Glomerular visceral epithelial cell (primary cell): ENCODE measurements around the gene RNF38.
"Not testable (repeated sequence)": the region's sequence is repeated elsewhere in the genome, so short reads cannot be mapped to it uniquely, and the experiment has no call there.

Experiments
- DNase-seq: peaks from one replicate; pipeline ENCODE4 v3.0.0-alpha.2; 2016; ENCODE audit errors: extremely low spot score

RNF38 gene

DNA sequence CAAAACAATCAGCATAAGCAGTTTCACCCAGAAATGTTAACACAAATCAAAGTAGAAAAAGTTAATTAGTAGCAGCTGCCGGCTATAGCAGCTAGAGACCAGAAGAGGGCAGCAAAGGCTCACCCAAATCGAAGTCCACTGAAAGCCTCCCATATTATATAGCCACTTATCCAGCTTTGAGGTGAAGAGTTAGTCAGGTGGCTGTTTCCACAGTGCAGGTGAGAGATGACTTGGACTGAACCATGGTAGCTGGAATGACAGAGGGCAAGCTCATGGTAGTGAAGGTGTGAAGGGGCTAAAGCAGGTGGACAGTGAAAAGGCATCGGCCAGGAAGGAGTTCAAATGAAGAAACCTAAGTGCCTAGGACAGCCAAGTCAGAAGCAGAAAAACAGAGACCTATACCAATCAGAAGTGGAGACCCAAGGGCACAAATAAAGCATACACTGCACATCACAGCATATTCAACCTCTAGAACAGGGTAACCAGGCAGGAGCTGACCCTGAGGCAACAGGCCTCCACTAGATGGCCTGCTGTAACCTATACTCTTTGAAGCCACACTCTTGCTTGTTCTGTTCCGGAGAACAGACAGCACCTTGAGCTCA lies 7.2 kb upstream of the RNF38 start:
- DNase-seq: peak; percentile 71

DNA sequence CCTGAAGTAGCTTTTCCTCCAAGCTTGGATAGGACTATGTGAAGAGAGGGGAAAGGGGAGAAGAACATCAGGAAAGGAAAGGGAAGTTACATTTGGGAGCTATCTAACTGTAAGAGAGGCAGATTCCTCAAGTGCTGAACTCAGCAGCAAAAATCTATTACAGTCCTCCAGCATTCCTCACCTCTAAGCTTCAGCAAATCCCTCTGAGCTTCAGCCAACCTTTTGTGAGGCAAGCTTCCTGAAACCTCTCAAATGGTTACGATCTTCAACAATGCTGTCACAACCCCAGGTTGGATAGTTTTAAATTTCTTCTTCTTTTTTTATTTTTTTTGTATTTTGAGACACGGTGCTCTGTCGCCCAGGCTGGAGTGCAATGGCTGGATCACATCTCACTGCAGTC lies 2.5 kb upstream of the RNF38 start:
- no peak for DNase-seq

DNA sequence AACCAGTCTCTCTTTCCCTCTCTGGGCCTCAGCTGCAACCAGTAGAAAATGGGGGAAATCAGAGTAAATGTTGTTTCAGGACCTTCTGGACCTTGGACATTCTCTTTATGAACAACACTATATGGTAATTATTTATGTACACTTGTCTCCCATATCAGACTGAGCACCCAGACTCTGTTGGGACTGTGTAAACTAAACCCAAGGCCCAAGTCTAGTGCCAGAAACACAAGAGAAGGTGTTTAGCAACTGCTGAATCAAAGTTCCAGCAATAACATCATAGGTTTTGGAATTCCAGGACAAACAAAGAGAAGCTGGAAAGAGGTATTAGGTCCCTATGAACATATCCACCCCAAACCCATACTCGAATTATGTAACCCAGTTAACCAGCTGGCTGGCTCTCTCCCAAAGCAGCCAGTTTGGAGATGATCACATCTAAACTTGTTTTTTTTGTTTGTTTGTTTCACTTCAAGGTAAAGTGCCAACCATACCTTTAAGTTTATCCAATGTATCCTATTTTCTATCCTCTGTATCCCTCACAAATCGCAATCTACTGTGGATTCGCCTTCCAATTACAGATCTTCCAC lies 1.9 kb upstream of the RNF38 start:
- DNase-seq: no peak

DNA sequence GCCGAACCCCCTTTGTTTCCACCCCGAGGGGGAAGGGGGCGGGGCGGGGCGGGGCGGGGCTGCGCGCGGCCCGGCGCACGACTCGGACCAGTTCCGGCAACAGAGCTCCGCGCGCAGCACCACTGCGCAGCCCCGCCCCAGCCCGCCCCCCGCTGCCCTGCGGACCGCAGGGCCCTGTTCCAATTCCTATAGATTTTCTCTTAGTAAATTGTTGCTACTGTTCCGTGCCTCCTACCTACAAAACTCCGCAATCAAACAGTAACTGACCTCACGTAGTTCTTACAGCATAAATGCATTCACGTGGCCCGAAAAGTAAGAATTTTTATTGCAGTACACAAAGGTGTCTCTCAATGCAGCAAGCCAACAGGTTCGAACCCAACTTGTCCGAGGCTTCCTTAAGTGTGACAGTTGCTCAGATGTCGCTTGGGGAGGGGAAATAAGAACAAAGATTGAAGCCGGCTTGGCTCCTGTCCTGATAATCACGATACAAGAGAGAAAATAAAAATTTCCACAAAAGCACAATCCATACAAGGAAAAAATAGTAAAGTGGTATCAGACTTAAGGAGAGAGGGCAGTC lies 1.2 kb upstream of the RNF38 start:
- no peak for DNase-seq

DNA sequence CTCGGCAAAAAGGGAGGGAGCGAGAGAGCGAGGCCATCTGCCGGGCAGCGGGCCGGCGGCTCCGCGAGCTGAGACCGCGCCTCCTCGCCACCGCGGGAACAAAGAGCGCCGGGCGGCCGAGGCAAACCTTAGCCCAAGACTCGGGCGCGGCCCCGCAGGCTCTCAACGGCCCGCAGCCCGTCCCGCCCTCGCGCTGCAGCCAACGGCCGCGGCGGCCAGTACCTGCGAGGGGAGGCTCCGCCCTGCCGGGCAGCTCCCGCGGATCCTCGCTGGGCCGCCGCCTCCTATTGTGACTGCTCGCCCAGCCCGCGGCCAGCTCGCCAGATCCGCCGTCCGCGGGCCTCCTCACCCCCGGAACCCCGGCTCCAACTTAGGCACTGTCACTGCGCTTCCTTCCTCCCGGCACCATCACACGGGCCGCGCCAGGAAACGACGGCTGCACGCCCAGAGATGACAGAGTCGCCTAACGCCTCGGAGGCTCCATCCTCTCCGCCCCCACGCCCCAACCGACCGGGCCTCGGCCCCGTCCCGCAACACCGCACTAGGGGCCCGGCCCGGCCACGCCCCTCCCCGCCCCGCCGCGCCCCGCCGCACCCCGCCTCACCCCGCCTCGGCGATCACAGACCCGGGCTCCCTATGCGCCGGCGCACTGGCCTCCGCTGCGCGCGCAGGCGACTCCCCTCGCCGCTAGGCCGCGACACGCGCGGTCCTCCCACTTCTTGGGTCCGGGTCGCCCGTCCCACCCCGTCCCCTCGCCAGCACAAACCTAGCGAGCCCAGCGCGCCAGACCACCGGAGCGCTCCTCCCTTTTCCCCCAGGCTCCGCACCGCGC lies 479 bp upstream of the RNF38 start:
- DNase-seq: peak; percentile 93

DNA sequence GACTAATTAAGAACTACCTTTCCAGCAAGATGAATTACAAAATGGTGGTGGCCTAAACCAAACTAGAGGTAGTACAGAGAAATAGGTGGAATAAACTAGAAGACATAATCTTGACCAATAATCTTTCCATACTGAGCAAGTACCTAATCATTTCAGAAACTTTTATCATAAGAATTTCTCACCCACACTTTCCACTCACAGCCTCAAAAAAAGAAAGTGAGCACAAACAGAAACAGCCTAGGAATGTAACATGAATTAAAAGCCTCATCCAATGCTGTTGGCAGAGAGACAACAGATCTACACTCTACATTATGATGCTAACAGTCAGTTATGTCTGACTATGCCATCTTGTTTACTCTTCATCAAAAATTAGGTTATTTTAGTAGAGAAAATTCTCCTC lies 1.3 kb downstream of the RNF38 start:
- DNase-seq: peak; percentile 9

DNA sequence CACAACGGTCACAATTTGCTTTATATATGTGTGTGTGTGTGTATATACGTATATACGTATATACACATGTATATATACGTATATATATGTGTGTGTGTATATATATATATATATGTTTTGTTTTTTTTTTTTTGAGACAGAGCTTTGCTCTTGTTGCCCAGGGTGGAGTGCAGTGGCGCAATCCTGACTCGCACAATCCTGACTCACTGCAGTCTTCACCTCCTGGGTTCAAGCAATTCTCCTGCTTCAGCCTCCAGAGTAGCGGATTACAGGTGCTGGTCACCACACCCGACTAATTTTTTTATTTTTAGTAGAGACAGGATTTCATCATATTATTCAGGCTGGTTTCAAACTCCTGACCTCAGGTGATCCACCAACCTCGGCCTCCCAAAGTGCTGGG lies 3.1 kb downstream of the RNF38 start:
- no peak for DNase-seq

DNA sequence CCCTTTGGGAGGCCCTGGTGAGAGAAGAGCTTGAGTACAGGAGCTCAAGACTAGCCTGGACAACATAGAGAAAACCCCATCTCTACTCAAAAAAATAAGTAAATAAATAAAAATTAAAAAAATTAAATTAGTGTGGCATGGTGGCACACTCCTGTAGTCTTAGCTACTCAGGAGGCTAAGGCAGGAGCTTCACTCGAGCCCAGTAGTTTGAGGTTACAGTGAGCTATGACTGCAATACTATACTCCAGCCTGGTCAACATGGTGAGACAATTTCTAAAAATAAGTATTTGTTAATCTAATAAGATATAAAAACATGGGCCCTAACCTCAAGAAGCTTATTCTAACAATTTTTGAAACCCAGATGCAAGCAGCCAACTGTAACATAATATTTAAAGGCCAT lies 7.6 kb downstream of the RNF38 start:
- no peak for DNase-seq

DNA sequence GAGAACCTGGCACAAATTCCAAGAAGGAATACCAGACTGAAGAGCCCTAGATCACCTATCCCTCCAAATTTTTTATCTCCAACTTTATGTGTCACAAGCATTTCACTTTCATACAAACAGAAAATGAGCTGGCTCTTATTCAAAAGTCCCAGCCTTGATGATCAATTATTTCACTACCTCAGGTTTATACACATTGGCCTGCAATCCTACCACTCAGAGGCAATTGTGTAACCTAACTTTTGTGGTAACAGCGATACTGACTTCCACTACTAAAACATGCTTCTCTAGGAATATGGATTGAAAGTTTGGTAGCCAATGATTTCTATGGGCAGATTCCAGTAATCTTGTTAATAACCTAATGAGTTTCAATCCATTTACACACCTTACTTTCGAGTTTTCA lies 10.5 kb downstream of the RNF38 start:
- DNase-seq: no peak

DNA sequence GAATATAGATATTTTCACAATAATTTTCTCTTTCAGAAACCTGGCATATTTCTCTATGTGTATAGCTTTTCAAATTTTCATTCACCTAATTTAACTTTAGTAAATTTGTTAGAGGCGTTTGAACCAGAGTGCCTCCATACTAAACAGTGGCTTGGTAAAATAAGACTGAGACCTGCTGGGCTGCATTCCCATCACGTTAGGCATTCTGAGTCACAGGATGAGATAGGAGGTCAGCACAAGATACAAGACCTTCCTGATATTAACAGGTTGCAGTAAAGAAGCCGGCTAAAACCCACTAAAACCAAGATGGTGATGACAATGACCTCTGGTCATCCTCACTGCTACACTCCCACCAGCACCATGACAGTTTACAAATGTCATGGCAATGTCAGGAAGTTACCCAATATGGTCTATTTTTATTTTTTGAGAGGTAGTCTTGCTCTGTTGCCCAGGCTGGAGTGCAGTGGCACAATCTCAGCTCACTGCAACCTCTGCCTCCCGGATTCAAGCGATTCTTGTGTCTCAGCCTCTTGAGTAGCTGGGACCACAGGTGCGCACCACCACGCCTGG lies 13.6 kb downstream of the RNF38 start:
- DNase-seq: not testable (repeated sequence)

DNA sequence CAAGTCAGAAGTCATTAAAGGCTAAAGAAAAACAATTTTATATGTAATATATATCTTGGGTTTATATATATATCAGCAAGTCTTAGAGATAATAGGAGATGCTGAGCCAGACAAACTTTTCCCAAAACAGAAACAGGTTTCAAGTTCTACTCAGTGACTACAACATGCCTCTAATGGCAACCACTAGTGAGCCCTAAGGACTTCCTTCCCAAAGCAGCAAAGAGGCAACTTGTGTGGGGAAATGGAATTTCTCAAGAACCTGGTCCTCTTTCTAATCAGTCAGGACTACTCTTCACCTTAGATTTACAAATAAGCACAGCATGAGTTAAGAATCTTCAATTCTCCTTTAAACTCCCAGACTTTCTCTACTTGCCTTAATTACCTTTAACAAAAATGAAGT lies 17.6 kb downstream of the RNF38 start:
- DNase-seq: no peak

DNA sequence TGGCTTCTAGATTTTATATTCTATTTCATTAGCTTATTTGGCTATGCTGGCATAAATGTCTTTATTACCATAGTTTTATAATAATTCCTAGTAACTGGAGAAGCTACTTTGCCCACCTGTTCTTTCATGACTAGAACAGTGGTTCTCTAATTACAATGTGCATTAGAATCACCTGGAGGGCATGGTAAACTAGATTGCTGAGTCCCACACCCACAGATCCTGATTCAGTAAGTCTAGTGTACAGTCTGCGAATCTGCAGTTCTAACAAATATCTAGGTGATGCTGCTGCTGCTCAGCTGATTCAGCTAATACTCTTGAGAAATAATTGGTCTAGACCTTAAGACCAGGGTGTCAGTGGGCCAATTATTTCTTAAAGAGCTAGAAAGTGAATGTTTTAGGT lies 35.5 kb downstream of the RNF38 start:
- no peak for DNase-seq

DNA sequence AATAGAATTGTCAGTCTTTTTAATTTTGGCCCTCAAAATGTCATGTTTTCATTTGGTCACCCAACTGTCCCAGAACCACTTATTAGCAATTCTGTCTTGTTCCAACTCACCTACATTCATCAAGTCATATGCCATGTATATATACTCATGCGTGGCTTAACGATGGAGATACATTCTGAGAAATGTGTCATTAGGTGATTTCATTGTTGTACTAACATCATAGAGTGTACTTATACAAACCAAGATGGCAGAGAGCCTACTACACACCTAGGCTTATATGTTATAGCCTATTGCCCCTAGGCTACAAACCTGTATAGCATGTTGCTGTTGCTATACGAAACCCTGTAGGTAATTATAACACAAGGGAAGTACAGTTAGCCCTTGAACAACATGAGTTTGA lies 36.6 kb downstream of the RNF38 start:
- DNase-seq: no peak

DNA sequence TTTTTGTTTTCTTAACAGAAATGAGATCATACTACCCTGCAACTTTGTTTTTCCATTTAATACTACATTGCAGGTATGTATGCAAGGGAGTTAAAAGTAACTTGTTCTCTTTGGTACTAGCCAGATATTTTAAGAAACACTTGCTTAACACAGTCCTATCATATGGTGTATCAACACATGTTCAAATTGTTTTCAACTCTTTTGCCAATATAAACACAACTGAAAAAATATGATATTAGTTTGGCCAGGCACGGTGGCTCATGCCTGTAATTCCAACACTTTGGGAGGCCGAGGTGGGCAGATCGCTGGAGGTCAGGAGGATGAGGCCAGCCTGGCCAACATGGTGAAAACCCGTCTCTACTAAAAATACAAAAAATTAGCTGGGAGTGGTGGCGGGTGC lies 41.6 kb downstream of the RNF38 start:
- DNase-seq: no peak

DNA sequence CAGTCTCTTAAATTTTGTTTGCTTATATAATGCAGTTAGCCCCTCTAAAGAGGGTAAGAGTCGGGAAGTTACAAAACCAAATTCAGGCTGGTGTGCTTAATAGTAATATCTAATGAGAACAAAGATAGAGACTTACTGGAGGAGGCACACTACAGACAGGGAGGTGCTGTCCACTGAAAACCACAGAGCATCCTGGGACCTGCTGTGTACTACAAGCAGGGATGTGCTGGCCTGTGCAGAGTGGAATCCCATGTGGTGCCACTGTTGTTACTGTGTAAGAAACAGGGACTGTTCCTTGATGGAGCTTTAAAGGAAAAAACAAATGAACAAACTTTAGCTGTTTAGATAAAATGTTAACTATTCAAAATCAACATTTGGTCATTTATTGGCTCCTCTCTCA lies 42.4 kb downstream of the RNF38 start:
- no peak for DNase-seq

DNA sequence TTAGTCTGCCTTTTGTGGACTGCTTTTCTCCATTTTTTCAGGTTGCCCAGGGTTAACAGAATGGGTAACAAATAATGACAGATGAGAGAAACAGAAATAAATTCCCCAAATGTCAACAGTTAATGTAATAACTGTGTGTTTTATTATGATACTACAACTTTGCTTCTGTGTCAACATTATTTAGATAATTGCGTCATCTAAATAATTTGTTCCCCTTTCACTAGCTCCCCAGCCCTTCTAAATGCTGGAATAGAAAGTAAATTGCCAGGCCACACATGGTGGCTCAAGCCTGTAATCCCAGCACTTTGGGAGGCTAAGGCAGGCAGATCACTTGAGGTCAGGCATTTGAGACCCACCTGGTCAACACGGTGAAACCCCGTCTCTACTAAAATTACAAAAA lies 53.5 kb downstream of the RNF38 start:
- no peak for DNase-seq

DNA sequence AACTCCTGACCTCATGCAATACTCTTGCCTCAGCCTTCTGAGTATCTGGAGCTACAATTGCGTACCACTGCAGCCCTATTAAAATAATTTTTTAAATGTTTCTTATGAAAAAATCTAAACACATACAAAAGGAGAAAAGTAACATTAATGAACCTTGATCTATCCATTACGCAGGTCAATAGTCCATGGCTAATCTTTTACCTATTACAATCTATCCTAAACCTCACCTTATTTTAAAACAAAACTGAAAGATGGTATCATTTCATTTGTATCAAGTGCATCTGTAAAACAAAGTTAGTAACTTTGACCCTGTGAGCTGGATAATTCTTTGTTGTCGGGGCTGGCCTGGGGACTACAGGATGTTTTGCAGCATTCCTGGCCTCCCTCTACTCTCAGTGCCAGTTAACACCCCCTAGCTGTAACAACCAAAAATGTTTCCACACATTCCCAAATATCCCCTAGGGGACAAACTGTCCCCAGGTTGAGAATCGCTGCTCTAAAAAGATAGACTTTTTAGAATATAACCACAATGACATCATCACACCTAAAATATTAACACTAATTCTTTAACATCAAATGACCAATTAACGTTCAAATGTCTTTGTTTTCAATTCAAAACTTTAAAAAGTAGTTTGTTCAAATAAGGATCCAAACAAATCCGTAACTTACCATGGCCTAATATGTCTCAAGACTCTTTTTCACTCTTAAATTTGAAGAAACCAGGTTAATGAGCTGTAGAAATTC lies 54.8 kb downstream of the RNF38 start:
- no peak for DNase-seq

DNA sequence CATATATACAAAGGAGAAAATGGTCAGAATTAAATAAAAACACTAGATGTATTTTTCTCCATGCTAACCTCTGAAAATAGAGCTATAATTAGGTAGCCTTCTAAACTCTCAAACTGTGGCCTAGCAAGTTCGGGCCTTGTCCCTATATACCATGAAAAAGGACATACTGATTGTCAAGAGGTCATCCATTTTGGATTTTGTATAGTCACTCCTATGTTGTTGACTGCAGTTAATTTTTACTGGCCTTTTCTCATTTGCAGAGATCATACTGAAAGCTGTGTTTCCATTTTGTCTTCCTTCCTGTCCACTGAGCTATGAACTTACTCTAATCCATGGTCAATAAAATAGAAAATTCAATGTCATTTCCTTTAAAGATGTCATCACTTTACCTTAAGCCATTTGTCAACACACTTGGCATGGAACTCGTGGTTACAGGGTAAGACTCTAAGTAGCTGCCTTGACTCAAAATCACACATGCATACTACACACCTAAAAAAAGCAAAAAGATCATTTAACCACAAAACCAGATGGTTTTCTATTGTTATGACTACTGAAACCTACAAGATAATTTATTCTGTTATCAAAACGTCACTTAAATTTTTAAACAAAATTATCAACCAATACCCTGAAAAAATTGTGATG lies 58.0 kb downstream of the RNF38 start:
- DNase-seq: peak; percentile 31

DNA sequence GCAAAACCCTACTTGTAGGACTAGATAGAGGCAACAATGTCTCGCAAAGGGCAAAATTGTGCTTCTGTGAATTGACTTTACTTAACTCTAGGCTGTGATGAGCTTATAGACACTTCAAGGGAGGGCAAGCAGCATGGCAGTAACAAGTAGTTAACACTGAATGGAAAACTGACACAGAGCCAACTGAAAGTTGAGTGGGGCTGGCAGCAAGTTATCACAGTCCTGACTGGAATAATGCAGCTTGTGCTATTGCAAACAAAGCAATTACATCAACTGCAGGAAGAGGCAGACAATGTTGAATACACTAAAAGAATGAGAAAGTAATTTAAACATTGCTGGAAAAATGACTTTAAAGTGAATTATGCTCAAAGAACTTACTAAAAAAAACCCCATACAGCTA lies 62.2 kb downstream of the RNF38 start:
- DNase-seq: no peak

DNA sequence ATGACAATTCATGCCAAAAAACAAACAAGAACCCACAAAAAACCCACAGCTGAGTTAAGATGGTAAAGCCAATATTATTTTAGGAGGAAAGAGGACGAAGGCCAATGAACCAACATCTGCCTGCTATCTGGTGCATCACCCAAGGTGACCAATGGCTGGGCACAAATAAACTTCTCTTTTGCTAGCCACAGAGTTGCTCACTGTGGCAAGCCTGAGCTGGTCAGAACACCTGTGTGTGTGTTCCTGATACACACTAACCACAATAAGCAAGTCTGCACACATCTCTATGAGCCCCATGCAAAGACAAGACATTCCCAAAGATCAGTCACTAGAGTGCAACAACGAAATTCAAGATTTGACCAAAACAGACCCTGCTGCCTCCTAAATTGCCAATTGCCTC lies 63.1 kb downstream of the RNF38 start:
- no peak for DNase-seq

DNA sequence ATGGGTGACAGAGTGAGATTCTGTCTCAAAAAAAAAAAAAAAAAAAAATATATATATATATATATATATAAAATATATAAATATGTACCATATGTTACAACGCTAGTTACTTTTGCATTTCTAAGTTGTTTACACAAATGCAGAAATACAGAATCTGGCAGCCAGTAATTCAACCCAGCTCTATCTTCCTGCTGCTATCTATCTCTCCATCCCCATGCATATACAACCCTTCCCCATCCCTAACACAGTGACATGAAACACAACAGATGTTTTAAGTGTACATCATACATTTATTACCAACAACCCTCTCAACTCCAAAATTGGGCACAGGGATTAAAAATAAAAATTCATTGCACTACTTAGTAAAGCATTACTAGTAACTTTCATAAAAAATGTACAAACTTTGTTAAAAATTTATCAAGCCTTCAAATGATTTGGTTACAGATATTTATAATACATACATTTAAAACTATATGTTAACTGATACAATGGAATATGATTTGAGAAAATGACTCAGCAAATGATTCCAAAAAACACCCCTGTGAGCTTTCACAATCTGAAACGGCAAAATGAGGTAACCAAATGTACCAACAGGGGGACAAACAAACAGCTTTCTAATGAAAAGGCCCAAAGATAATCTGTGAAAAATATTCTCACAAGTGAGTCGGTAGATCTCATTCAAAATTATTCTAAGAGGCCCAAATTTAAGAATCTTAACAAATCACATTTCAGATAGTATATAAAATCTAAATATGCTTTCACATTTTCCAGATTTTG lies 63.8 kb downstream of the RNF38 start:
- no peak for DNase-seq
